ENCODE results near the gene CCDC116.

The CCDC116 gene

DNA sequence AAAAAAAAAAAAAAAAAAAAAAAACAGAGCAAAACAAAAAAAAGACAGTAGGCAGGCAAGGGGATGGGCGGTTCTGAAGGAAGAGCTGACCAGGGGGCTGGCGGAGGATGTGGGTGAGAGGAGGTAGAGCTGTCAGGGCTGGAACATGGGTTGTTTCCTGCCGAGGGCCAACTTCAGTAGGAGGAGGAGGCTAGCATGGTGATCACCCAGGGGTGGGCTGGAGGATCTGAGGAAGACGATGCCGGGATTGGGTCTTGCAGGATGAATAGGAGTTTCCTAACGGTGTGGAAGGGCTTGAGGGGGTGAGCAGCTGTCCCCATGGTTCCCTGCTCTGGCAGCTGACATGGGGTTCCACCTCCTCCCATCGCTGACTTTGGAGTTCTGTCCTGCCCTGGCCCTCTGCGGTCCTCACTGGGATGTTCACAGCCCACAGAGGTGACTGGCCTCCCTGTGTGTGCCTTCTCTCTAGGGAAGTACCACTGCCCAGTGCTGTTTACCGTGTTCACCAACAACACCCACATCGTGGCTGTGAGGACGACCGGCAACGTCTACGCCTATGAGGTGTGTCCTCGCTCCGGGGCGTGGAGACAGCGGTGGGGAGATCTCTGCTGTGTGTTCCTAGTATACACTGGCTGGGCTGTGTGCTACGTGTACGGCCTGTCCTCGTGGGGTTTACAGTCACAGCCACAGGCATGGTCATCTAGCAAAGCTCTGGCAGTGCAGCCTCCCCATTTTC, 48.4 kb downstream of the CCDC116 start:
- DNase-seq (ENCODE audit: low read depth), result no peak
- no peak overlapping the region for H3K4me3 ChIP-seq (ENCODE audit: low read depth, low read length)
- TF ChIP-seq, protein P1, sequence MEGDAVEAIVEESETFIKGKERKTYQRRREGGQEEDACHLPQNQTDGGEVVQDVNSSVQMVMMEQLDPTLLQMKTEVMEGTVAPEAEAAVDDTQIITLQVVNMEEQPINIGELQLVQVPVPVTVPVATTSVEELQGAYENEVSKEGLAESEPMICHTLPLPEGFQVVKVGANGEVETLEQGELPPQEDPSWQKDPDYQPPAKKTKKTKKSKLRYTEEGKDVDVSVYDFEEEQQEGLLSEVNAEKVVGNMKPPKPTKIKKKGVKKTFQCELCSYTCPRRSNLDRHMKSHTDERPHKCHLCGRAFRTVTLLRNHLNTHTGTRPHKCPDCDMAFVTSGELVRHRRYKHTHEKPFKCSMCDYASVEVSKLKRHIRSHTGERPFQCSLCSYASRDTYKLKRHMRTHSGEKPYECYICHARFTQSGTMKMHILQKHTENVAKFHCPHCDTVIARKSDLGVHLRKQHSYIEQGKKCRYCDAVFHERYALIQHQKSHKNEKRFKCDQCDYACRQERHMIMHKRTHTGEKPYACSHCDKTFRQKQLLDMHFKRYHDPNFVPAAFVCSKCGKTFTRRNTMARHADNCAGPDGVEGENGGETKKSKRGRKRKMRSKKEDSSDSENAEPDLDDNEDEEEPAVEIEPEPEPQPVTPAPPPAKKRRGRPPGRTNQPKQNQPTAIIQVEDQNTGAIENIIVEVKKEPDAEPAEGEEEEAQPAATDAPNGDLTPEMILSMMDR (IDR thresholded peaks at IDR 0.05; ENCODE audit: insufficient read depth, low read depth, low read length, missing control alignments), result no peak

DNA sequence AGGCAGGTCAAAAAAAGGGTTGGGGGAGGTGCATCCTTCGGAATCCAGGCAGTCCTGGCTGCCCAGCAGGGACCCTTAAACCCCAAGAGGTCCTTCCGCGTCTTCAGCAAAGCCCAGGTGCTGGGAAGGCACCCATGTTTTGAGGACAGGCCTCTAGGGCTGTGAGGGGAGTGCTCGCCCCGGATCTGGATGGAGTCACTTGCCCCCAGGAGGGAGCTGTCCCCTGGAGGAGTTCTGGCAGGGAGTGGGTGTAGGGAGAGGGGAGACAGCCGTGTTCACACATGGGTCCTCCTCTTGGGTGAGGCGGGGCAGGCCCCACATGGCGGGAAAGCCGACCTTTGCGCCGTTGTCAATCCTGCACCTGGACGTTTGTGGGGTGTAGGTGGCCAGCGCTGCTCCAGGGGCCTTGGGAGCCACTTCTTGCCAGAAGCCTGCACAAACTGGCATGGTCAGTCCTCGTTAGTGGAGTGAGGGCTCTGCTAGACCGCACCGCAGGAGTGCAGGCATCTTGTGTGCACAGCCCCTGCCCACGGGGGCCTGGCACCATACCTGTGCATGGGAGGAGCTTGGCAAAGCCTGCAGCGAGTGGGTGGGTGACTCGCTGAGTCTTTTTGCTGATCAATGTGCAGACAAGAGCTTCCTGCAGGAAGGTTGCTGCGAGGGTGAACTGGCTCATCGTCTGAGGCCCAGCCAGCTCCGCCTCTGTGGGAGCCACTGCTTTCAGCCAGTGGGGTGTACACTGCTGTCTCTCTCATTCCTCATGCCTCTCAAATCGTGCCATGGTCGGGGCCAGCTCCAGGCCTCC, 49.2 kb downstream of the CCDC116 start:
- DNase-seq (ENCODE audit: low read depth), result no peak
- no peak overlapping the region for H3K4me3 ChIP-seq (ENCODE audit: low read depth, low read length)
- TF ChIP-seq, protein P1 (IDR thresholded peaks at IDR 0.05; ENCODE audit: insufficient read depth, low read depth, low read length, missing control alignments), result no peak

DNA sequence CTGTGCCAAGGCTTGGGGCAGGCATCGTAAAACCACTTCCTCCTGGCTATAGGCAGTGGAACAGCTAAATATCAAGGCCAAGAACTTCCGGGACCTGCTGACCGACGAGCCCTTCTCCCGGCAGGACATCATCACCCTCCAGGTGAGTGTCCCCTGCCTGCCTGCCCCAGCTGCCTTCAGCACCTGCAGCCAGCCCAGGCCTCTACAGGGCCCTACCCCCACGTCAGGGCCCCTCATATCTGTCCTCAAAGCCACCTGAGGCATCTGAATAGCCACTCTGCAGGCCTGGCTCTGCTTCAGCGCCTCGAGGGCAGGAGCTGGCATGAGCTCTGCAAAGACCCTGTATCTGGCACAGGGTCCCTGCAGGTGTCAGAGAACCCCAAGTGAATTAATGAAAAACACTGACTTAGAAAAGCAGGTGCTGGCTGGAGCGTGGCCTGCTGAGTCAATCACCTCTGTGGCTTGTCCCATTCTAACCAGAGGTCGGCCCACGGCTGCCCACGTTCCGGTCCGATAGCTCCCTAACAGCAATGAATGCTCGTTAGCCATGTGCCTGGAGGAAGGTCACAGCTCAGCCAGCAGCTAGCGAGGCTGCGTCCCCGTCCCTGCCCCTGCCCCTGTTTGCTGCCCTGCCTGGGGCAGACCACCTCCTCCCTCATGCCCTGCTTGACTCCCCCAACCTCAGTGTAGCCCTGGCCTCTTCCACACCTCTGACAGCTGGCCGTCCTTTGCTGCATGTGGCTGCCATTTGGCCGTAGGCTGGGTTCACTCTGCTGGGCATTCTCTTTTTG, 50.0 kb downstream of the CCDC116 start:
- TF ChIP-seq, protein P1 (IDR thresholded peaks at IDR 0.05; ENCODE audit: insufficient read depth, low read depth, low read length, missing control alignments), result no peak
- H3K4me3 ChIP-seq (ENCODE audit: low read depth, low read length), result no peak overlapping the region
- DNase-seq (ENCODE audit: low read depth), result no peak

DNA sequence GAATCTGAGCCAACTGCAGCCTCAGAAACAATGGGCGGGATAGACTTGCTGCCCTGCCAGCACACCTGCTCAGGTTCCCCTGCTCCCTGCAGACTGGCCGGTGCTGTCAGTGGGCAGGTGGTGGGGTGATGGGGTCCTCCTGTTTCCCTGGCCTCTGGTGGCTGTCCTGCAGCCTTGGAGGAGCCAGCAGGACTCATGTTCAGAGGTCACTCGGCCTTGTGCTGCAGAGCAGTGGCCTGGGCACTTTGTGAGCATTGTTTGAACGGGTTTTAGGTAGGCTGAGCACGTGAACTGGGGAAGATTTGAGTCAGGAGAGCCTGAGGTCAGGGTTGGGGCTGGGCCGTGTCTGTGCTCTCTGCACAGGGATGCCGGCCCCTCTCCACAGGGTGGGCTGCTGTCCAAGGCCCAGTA, 50.8 kb downstream of the CCDC116 start:
- H3K4me3 ChIP-seq (ENCODE audit: low read depth, low read length), result no peak overlapping the region
- no peak for DNase-seq (ENCODE audit: low read depth)
- TF ChIP-seq, protein P1 (IDR thresholded peaks at IDR 0.05; ENCODE audit: insufficient read depth, low read depth, low read length, missing control alignments), result no peak

DNA sequence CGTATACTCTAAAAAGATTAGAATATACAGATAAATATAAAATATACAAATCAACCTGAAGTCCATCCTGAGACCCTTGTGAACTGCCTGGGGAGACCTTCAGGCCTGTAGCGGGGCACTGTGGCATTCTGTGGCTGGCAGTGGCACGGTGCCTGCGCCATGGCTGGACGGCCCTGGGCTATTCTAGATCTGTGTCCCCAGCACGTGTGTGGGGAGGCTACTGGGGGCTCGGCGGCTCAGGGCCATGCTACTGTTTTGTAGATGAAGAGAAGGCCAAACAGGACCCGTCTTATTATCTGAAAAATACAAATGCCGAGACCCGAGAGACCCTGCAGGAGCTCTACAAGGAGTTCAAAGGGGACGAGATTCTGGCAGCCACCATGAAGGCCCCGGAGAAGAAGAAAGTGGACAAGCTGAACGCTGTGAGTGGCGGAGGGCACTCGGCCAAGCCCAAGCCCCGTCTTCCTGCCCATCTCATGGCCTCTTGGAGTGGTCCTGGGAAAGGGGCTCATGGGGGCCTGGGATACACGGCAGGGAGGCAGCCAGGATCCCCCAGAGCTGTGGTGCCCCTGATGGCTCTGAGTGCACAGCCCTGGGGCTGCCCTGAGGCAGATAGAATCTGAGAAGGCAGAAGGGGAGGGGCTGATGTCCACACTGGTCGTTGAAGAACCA, 52.1 kb downstream of the CCDC116 start:
- no peak for DNase-seq (ENCODE audit: low read depth)
- TF ChIP-seq, protein P1 (IDR thresholded peaks at IDR 0.05; ENCODE audit: insufficient read depth, low read depth, low read length, missing control alignments), result no peak
- H3K4me3 ChIP-seq (ENCODE audit: low read depth, low read length), result no peak overlapping the region

DNA sequence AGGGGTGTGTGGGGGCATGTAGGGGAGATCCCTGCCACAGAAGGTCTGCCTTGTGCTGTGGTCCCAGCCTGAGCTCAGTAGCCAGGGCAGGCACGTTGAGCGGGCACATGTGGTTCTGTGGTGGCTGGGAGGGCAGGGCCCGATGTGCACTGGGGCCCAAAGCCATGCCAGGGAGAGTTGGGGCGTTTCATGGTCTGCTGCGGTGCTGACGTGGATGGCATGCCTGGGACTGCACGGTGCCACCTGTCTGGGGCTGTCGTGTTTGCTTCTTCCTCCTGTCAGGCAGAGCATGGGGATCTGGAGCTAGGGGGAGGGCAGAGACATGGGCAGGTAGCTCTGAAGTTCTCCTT, 52.6 kb downstream of the CCDC116 start:
- TF ChIP-seq, protein P1 (IDR thresholded peaks at IDR 0.05; ENCODE audit: insufficient read depth, low read depth, low read length, missing control alignments), result no peak
- DNase-seq (ENCODE audit: low read depth), result no peak
- H3K4me3 ChIP-seq (ENCODE audit: low read depth, low read length), result no peak overlapping the region
